ENCODE data around the gene MDC1. TPM values are rescaled to one million over a fixed set of nuclear protein-coding genes. Genes with fewer than 3 reads are reported as not detected.

MDC1 gene
- total RNA-seq, 1 experiment from 2014 or later, result 75.8 TPM

- ChIA-PET POLR2A (no interaction called here), CTCF (no interaction called here), RAD21 (ENCODE audit: low non-redundant PET in 1 of 2, low total read pairs in 2 of 2, uncharacterized antibody in 2 of 2, unreplicated experiment in 2 of 2) (no interaction called here)
- Histone ChIP-seq H3K4me3 (replicated peaks in 1 of 2; ENCODE audit: low read depth in 1 of 2, low read length in 2 of 2) (no peak overlapping the region), H3K4me2 (ENCODE audit: low read length) (no peak overlapping the region), H3K9ac (ENCODE audit: low read length) (no peak overlapping the region), H3K9me2 (ENCODE audit: insufficient read depth) (no peaks in the 10 kb centered on the region), H3K4me1 (ENCODE audit: control insufficient read depth in 1 of 2, insufficient read depth in 2 of 2, low read length in 2 of 2) (peaks cover 5 to 32% of the 10 kb centered on the region in 2 experiments), H2AFZ (ENCODE audit: low read depth, low read length, poor library complexity, severe bottlenecking) (no peak overlapping the region), H3K79me2 (ENCODE audit: insufficient read depth, low read length) (peaks cover 18% of the 10 kb centered on the region), H4K20me1 (ENCODE audit: insufficient read depth) (no peaks in the 10 kb centered on the region), H3K27ac (ENCODE audit: low read depth, low read length) (no peak overlapping the region), H3K9me3 (ENCODE audit: control insufficient read depth in 1 of 2, insufficient read depth in 1 of 2, low read depth in 1 of 2, low read length in 2 of 2) (no peaks in the 10 kb centered on the region), H3K27me3 (ENCODE audit: insufficient read depth, low read length) (no peaks in the 10 kb centered on the region), H3K36me3 (ENCODE audit: control insufficient read depth in 1 of 2, insufficient read depth in 2 of 2, low read length in 2 of 2) (peaks cover 7 to 21% of the 10 kb centered on the region in 2 experiments; a peak in 2 of 4 replicates)
- DNase-seq (ENCODE audit: low read depth, low spot score), result no peak
- TF ChIP-seq TCF7L2 (IDR thresholded peaks at IDR 0.05; ENCODE audit: borderline replicate concordance, extremely low read depth, insufficient read depth, insufficient read length) (no peak), POLR2A (IDR thresholded peaks at IDR 0.05; ENCODE audit: borderline replicate concordance, extremely low read depth, insufficient read depth, insufficient read length) (no peak), SIN3A (IDR thresholded peaks at IDR 0.05; ENCODE audit: low read depth) (no peak), FOSL1 (IDR thresholded peaks at IDR 0.05; ENCODE audit: low read depth) (no peak), SRF (IDR thresholded peaks at IDR 0.05; ENCODE audit: low read depth) (no peak), POLR2AphosphoS5 (IDR thresholded peaks at IDR 0.05; ENCODE audit: low read depth, low read length) (no peak), MAX (IDR thresholded peaks at IDR 0.05) (no peak)
- TF ChIP-seq, protein P1, sequence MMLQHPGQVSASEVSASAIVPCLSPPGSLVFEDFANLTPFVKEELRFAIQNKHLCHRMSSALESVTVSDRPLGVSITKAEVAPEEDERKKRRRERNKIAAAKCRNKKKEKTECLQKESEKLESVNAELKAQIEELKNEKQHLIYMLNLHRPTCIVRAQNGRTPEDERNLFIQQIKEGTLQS (IDR thresholded peaks at IDR 0.05), result no peak
- no peak for ATAC-seq
- no TSS peak for BruUV-seq (replicated peaks)
- intact Hi-C loops (cut with micrococcal nuclease), result no loop called here
These were observed 2.8 kb downstream of the MDC1 start for GRCh38 chr6:30714263-30714662.

DNA sequence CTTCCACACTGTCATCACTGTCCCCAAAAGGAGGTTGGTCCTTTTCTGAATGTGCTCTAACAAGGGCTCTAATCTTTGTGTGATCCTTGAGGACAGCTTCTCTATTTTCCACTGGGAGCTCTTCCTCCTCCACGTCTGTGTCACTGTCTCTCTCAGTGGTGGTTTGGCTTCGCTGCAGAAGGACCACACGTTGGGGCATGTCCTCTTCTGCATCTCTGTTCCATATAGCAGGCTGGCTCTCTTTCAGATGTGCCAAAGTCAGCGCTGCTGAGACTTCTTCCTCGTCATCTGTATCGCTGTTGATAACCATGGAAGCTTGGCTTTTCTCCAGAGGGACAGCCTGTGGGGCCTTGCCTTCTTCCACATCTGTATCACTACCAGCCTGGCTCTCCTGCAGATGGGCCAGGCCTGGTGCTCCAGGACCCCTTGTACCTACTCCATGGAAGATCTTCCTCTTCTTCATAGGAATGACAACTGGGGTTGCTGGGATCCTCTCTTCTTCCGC is 4.6 kb downstream of the MDC1 start:
- H3K4me1 ChIP-seq (ENCODE audit: control insufficient read depth in 1 of 2, insufficient read depth in 2 of 2, low read length in 2 of 2), result peaks cover 8 to 16% of the 10 kb centered on the region in 2 experiments
- no peaks in the 10 kb centered on the region for H3K27me3 ChIP-seq (ENCODE audit: insufficient read depth, low read length)
- H3K9me2 ChIP-seq (ENCODE audit: insufficient read depth), result no peaks in the 10 kb centered on the region
- H3K9me3 ChIP-seq (ENCODE audit: control insufficient read depth in 1 of 2, insufficient read depth in 1 of 2, low read depth in 1 of 2, low read length in 2 of 2), result no peaks in the 10 kb centered on the region
- intact Hi-C loops (cut with micrococcal nuclease), result no loop called here
- ATAC-seq (no peak), DNase-seq (ENCODE audit: low read depth, low spot score) (no peak)
- RAD21 ChIA-PET (ENCODE audit: low non-redundant PET in 1 of 2, low total read pairs in 2 of 2, uncharacterized antibody in 2 of 2, unreplicated experiment in 2 of 2), result no interaction called here
- BruUV-seq (replicated peaks), result no TSS peak
- TF ChIP-seq SP1 (IDR thresholded peaks at IDR 0.05; ENCODE audit: low read depth) (no peak), SRF (IDR thresholded peaks at IDR 0.05; ENCODE audit: low read depth) (no peak), JUND (IDR thresholded peaks at IDR 0.05) (no peak), SIN3A (IDR thresholded peaks at IDR 0.05; ENCODE audit: low read depth) (no peak)
- POLR2A ChIA-PET, result no interaction called here
- CTCF ChIA-PET, result no interaction called here
- H3K4me2 ChIP-seq (ENCODE audit: low read length), result no peak overlapping the region
- no peak overlapping the region for H2AFZ ChIP-seq (ENCODE audit: low read depth, low read length, poor library complexity, severe bottlenecking)
- no peak overlapping the region for H3K9ac ChIP-seq (ENCODE audit: low read length)
- H4K20me1 ChIP-seq (ENCODE audit: insufficient read depth), result no peaks in the 10 kb centered on the region
- H3K4me3 ChIP-seq (replicated peaks in 1 of 2; ENCODE audit: low read depth in 1 of 2, low read length in 2 of 2), result no peak overlapping the region
- H3K27ac ChIP-seq (ENCODE audit: low read depth, low read length), result no peak overlapping the region
- H3K79me2 ChIP-seq (ENCODE audit: insufficient read depth, low read length), result peaks cover 12% of the 10 kb centered on the region
- peaks cover 7 to 21% of the 10 kb centered on the region in 2 experiments; a peak in 2 of 4 replicates for H3K36me3 ChIP-seq (ENCODE audit: control insufficient read depth in 1 of 2, insufficient read depth in 2 of 2, low read length in 2 of 2)
